ENCODE measurements around the gene KIF3B.

The KIF3B gene

GRCh38 chr20:32356622-32357374 is 79.3 kb downstream of the KIF3B start:
- no peak for DNase-seq (ENCODE audit: low spot score)
- H3K27me3 Mint-ChIP-seq (ENCODE audit: low read depth) = no peaks in the 10 kb centered on the region
- H3K4me3 Mint-ChIP-seq = peak overlapping the region; percentile 98
- peaks cover 50% of the 10 kb centered on the region for H3K4me1 Mint-ChIP-seq (ENCODE audit: low read depth)
- H3K36me3 Mint-ChIP-seq (ENCODE audit: low read depth) = peaks cover 17% of the 10 kb centered on the region
- H3K9me3 Mint-ChIP-seq = no peaks in the 10 kb centered on the region
- H3K27ac Mint-ChIP-seq = peak overlapping the region; percentile 99

- Mint-ChIP-seq H3K27ac (peak overlapping the region; percentile 99), H3K9me3 (no peaks in the 10 kb centered on the region), H3K4me1 (ENCODE audit: low read depth) (peaks cover 48% of the 10 kb centered on the region), H3K36me3 (ENCODE audit: low read depth) (peaks cover 21% of the 10 kb centered on the region), H3K27me3 (ENCODE audit: low read depth) (no peaks in the 10 kb centered on the region), H3K4me3 (peak overlapping the region; percentile 98)
- no peak for DNase-seq (ENCODE audit: low spot score)
These were observed 80.0 kb downstream of the KIF3B start for GRCh38 chr20:32357375-32357868.

GRCh38 chr20:32357869-32358631 is 80.6 kb downstream of the KIF3B start, which contains the start of gene ASXL1:
ASXL1 (plus strand) TSS chr20:32358331; CDS start chr20:32358776, 445 bp downstream.
- Mint-ChIP-seq H3K4me1 (ENCODE audit: low read depth) (peaks cover 54% of the 10 kb centered on the region), H3K27me3 (ENCODE audit: low read depth) (no peaks in the 10 kb centered on the region), H3K9me3 (no peaks in the 10 kb centered on the region), H3K36me3 (ENCODE audit: low read depth) (peaks cover 22% of the 10 kb centered on the region), H3K27ac (peak within 1 kb of the TSS; percentile 99), H3K4me3 (peak within 1 kb of the TSS; percentile 98)
- peak; percentile 96 for DNase-seq (ENCODE audit: low spot score)

GRCh38 chr20:32358632-32358882 is 81.1 kb downstream of the KIF3B start:
- Mint-ChIP-seq H3K9me3 (no peaks in the 10 kb centered on the region), H3K36me3 (ENCODE audit: low read depth) (peaks cover 24% of the 10 kb centered on the region), H3K27me3 (ENCODE audit: low read depth) (no peaks in the 10 kb centered on the region), H3K27ac (no peak overlapping the region), H3K4me1 (ENCODE audit: low read depth) (peaks cover 59% of the 10 kb centered on the region), H3K4me3 (no peak overlapping the region)
- DNase-seq (ENCODE audit: low spot score) = no peak

GRCh38 chr20:32358883-32359632 is 81.6 kb downstream of the KIF3B start:
- H3K4me3 Mint-ChIP-seq = peak overlapping the region; percentile 94
- H3K27ac Mint-ChIP-seq = peak overlapping the region; percentile 86
- peak; percentile 81 for DNase-seq (ENCODE audit: low spot score)
- no peaks in the 10 kb centered on the region for H3K9me3 Mint-ChIP-seq
- peaks cover 63% of the 10 kb centered on the region for H3K4me1 Mint-ChIP-seq (ENCODE audit: low read depth)
- no peaks in the 10 kb centered on the region for H3K27me3 Mint-ChIP-seq (ENCODE audit: low read depth)
- H3K36me3 Mint-ChIP-seq (ENCODE audit: low read depth) = peaks cover 27% of the 10 kb centered on the region

GRCh38 chr20:32359633-32360332 is 82.3 kb downstream of the KIF3B start:
- peaks cover 60% of the 10 kb centered on the region for H3K4me1 Mint-ChIP-seq (ENCODE audit: low read depth)
- no peaks in the 10 kb centered on the region for H3K27me3 Mint-ChIP-seq (ENCODE audit: low read depth)
- H3K27ac Mint-ChIP-seq = peak overlapping the region; percentile 86
- H3K36me3 Mint-ChIP-seq (ENCODE audit: low read depth) = peaks cover 27% of the 10 kb centered on the region
- DNase-seq (ENCODE audit: low spot score) = no peak
- no peaks in the 10 kb centered on the region for H3K9me3 Mint-ChIP-seq
- peak overlapping the region; percentile 94 for H3K4me3 Mint-ChIP-seq

GRCh38 chr20:32360333-32360634 is 82.8 kb downstream of the KIF3B start:
- peaks cover 27% of the 10 kb centered on the region for H3K36me3 Mint-ChIP-seq (ENCODE audit: low read depth)

GRCh38 chr20:32362901-32363364 is 85.5 kb downstream of the KIF3B start:
- H3K9me3 Mint-ChIP-seq = no peaks in the 10 kb centered on the region
- no peaks in the 10 kb centered on the region for H3K27me3 Mint-ChIP-seq (ENCODE audit: low read depth)
- DNase-seq (ENCODE audit: low spot score) = no peak
- peaks cover 40% of the 10 kb centered on the region for H3K36me3 Mint-ChIP-seq (ENCODE audit: low read depth)
- no peak overlapping the region for H3K27ac Mint-ChIP-seq
- peaks cover 69% of the 10 kb centered on the region for H3K4me1 Mint-ChIP-seq (ENCODE audit: low read depth)
- peak overlapping the region; percentile 16 for H3K4me3 Mint-ChIP-seq

More at GRCh38 chr20:32360333-32360634, 82.8 kb downstream of the KIF3B start:
- H3K27ac Mint-ChIP-seq = peak overlapping the region; percentile 64
- no peaks in the 10 kb centered on the region for H3K27me3 Mint-ChIP-seq (ENCODE audit: low read depth)
- H3K4me3 Mint-ChIP-seq = peak overlapping the region; percentile 94
- H3K9me3 Mint-ChIP-seq = no peaks in the 10 kb centered on the region
- no peak for DNase-seq (ENCODE audit: low spot score)
- H3K4me1 Mint-ChIP-seq (ENCODE audit: low read depth) = peaks cover 60% of the 10 kb centered on the region

GRCh38 chr20:32363492-32363891 is 86.0 kb downstream of the KIF3B start:
- Mint-ChIP-seq H3K27ac (peak overlapping the region; percentile 55), H3K27me3 (ENCODE audit: low read depth) (no peaks in the 10 kb centered on the region), H3K36me3 (ENCODE audit: low read depth) (peaks cover 45% of the 10 kb centered on the region), H3K4me3 (peak overlapping the region; percentile 16), H3K4me1 (ENCODE audit: low read depth) (peaks cover 74% of the 10 kb centered on the region), H3K9me3 (no peaks in the 10 kb centered on the region)
- no peak for DNase-seq (ENCODE audit: low spot score)

- Mint-ChIP-seq H3K4me3 (no peak overlapping the region), H3K36me3 (ENCODE audit: low read depth) (peaks cover 45% of the 10 kb centered on the region), H3K4me1 (ENCODE audit: low read depth) (peaks cover 74% of the 10 kb centered on the region), H3K27ac (no peak overlapping the region), H3K9me3 (no peaks in the 10 kb centered on the region), H3K27me3 (ENCODE audit: low read depth) (no peaks in the 10 kb centered on the region)
- no peak for DNase-seq (ENCODE audit: low spot score)
These were observed 87.2 kb downstream of the KIF3B start for GRCh38 chr20:32364554-32365208.

- no peak overlapping the region for H3K4me3 Mint-ChIP-seq
- H3K27ac Mint-ChIP-seq = no peak overlapping the region
These were observed 88.1 kb downstream of the KIF3B start for GRCh38 chr20:32365564-32365963.

GRCh38 chr20:32366380-32366779 is 88.9 kb downstream of the KIF3B start:
- DNase-seq (ENCODE audit: low spot score) = no peak
- peaks cover 65% of the 10 kb centered on the region for H3K4me1 Mint-ChIP-seq (ENCODE audit: low read depth)
- H3K4me3 Mint-ChIP-seq = no peak overlapping the region
- H3K27ac Mint-ChIP-seq = no peak overlapping the region
- peaks cover 43% of the 10 kb centered on the region for H3K36me3 Mint-ChIP-seq (ENCODE audit: low read depth)
- H3K9me3 Mint-ChIP-seq = no peaks in the 10 kb centered on the region
- no peaks in the 10 kb centered on the region for H3K27me3 Mint-ChIP-seq (ENCODE audit: low read depth)

More at GRCh38 chr20:32365564-32365963, 88.1 kb downstream of the KIF3B start:
- Mint-ChIP-seq H3K9me3 (no peaks in the 10 kb centered on the region), H3K4me1 (ENCODE audit: low read depth) (peaks cover 67% of the 10 kb centered on the region), H3K27me3 (ENCODE audit: low read depth) (no peaks in the 10 kb centered on the region), H3K36me3 (ENCODE audit: low read depth) (peaks cover 45% of the 10 kb centered on the region)
- no peak for DNase-seq (ENCODE audit: low spot score)

- Mint-ChIP-seq H3K4me1 (ENCODE audit: low read depth) (peaks cover 50% of the 10 kb centered on the region), H3K36me3 (ENCODE audit: low read depth) (peaks cover 38% of the 10 kb centered on the region), H3K27me3 (ENCODE audit: low read depth) (no peaks in the 10 kb centered on the region), H3K4me3 (no peak overlapping the region), H3K9me3 (no peaks in the 10 kb centered on the region), H3K27ac (no peak overlapping the region)
- DNase-seq (ENCODE audit: low spot score) = no peak
These were observed 90.9 kb downstream of the KIF3B start for GRCh38 chr20:32368323-32368722.

All from T-helper 2 cell treated with Interferon-gamma antibody and Interleukin-4, amounts not matched to agents 5 μg/mL and 100 μg/mL, for 36 hours (primary cell).